A172 (cell line): ENCODE data around the gene DISP2. TPM values are rescaled to one million over a fixed set of nuclear protein-coding genes. Genes with fewer than 3 reads are reported as not detected.

Experiments used
- DNase-seq: peaks from one replicate; pipeline ENCODE4 v3.0.0-alpha.2; 2015; ENCODE audit warnings: low spot score
- total RNA-seq: library from RNA; depleted of rRNA; stranded (reverse); fragments of >200 nt; shearing (Covaris generic); gene quantifications from 2 replicates; pipeline ENCODE4 v1.2.3, GENCODE V29; 2014; rRNA removed

The DISP2 gene
- total RNA-seq, 1 experiment from 2014 or later, result 0.36 TPM

- no peak for DNase-seq
These were observed 67.7 kb downstream of the DISP2 start for GRCh38 chr15:40425681-40426080.

DNA sequence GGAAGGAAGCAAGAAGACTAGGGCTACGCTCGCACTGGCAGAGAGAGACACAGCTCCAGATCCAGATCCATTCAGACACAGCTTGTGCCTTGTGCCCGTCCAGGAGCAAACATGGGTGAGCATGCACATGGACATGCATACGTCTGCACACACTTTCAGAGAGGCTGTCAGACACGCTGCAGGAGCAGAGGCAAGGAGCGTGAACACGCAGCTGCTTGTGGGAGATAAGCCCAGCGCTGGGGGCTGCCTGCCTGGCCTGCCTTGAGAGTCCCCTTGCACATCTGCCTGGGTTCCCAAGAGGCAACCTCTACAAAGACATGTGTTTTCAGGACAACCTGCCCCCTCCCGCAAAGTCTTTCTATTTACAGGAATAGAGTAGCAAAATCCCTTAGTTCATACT is 69.2 kb downstream of the DISP2 start:
- DNase-seq, result no peak

DNA sequence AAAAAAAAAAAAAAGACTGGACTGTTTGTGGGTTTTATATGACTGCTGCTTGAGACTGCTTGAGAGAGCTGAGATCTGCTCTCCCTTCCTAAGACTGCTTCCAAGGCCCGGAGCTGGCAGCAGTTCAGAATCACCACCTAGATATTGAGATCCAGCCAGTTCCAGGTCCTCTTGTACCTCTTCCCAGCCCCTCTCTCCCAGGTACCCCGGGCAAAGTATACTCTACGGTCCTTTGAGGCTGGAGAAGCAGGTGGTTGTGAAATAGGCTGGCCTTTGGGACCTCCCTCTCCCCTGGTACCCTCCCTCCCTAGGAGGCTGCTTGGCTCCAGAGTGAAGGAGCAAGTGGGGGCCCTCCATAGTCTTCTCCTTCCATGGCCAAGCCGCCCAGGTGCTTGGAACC is 70.2 kb downstream of the DISP2 start:
- no peak for DNase-seq

Other genes with a start within 250 kb of the DISP2 start
- 0.83 and 1.8 TPM in 2 replicates for gene BMF, start 249.3 kb upstream of the DISP2 start, total RNA-seq
- 73.0 and 82.1 TPM in 2 replicates for gene BUB1B, start 197.2 kb upstream of the DISP2 start, total RNA-seq
- gene PAK6, start 119.2 kb upstream of the DISP2 start, total RNA-seq, result 0.17 and 0.43 TPM in 2 replicates
- not detected in 2 replicates for gene ANKRD63, start 75.2 kb upstream of the DISP2 start, total RNA-seq
- not detected in 2 replicates for gene PLCB2, start 50.3 kb upstream of the DISP2 start, total RNA-seq
- 12.7 and 14.7 TPM in 2 replicates for gene INAFM2, start 34.5 kb upstream of the DISP2 start, total RNA-seq
- gene CCDC9B, start 17.3 kb upstream of the DISP2 start, total RNA-seq, result 4.4 and 12.1 TPM in 2 replicates
- not detected in 2 replicates for gene PHGR1, start 7.2 kb upstream of the DISP2 start, total RNA-seq
- gene KNSTRN, start 24.5 kb downstream of the DISP2 start, total RNA-seq, result 117 and 130 TPM in 2 replicates
- 10.8 and 20.7 TPM in 2 replicates for gene IVD, start 47.6 kb downstream of the DISP2 start, total RNA-seq
- 11.2 and 14.0 TPM in 2 replicates for gene BAHD1, start 82.7 kb downstream of the DISP2 start, total RNA-seq
- gene CHST14, start 112.8 kb downstream of the DISP2 start, total RNA-seq, result 39.0 and 49.1 TPM in 2 replicates
- 28.8 and 30.7 TPM in 2 replicates for gene CCDC32, start 206.8 kb downstream of the DISP2 start, total RNA-seq
- 11.8 and 19.7 TPM in 2 replicates for gene RPUSD2, start 211.1 kb downstream of the DISP2 start, total RNA-seq
- gene KNL1, start 236.0 kb downstream of the DISP2 start, total RNA-seq, result 33.6 and 40.1 TPM in 2 replicates